Subcutaneous adipose tissue (tissue), 4 donors: Measurements from ENCODE around the gene WWOX. TPM values are rescaled to one million over a fixed set of nuclear protein-coding genes. Genes with fewer than 3 reads are reported as not detected.

Source experiments
- CTCF ChIP-seq: fragments of 450-650 bp; IDR thresholded peaks from one replicate; pipeline ENCODE4 v1.5.1; 2016; ENCODE audit warnings: low read depth, mild to moderate bottlenecking, control low read depth, antibody characterized with exemption, moderate library complexity
- total RNA-seq, 4 donors: library from RNA; depleted of rRNA; stranded (reverse); fragments of >200 nt; gene quantifications; one replicate each; pipeline ENCODE4 v1.1.0, GENCODE V29; 2016

Gene WWOX
- total RNA-seq, 4 donors from 2014 or later, result 31.4 to 67.8 (median 46.0) TPM

GRCh38 chr16:78684655-78685375 lies 585.4 kb downstream of the WWOX start:
- TF ChIP-seq CTCF, result no peak

GRCh38 chr16:78686601-78687000 lies 587.1 kb downstream of the WWOX start:
- TF ChIP-seq CTCF, result no peak

- no peak for TF ChIP-seq CTCF
These were observed 589.6 kb downstream of the WWOX start for GRCh38 chr16:78689028-78689427.

GRCh38 chr16:78689536-78689935 lies 590.1 kb downstream of the WWOX start:
- no peak for TF ChIP-seq CTCF

- TF ChIP-seq CTCF, result no peak
These were observed 591.1 kb downstream of the WWOX start for GRCh38 chr16:78690510-78690909.

- no peak for TF ChIP-seq CTCF
These were observed 594.0 kb downstream of the WWOX start for GRCh38 chr16:78693496-78693895.

- no peak for TF ChIP-seq CTCF
These were observed 595.0 kb downstream of the WWOX start for GRCh38 chr16:78694414-78694813.
